GM12892 (cell line): Measurements from ENCODE around the gene TNFRSF19. TPM values are rescaled to one million over a fixed set of nuclear protein-coding genes. Genes with fewer than 3 reads are reported as not detected.
"Not testable (repeated sequence)": the region's sequence is repeated elsewhere in the genome, so short reads cannot be mapped to it uniquely, and the experiment has no call there.

ENCODE experiments used
- DNase-seq: peaks from one replicate; pipeline ENCODE4 v3.0.0; 2011; ENCODE audit not compliant: insufficient read length
- FAIRE-seq: peaks from 2 replicates; lab custom pipeline; 2011; peaks lifted over from hg19 to GRCh38; lab: Jason Lieb, UNC
- POLR2A ChIP-seq: IDR thresholded peaks from 2 replicates; pipeline ENCODE4 v1.6.1; 2011; ENCODE audit warnings: low read depth, low read length, control low read depth
- POLR2AphosphoS5 ChIP-seq: IDR thresholded peaks from 2 replicates; pipeline ENCODE4 v1.6.1; 2011; ENCODE audit warnings: low read depth, low read length, control low read depth
- TAF1 ChIP-seq: IDR thresholded peaks from 2 replicates; pipeline ENCODE4 v1.6.1; 2011; ENCODE audit warnings: low read depth, mild to moderate bottlenecking, control low read depth, low read length, borderline replicate concordance
- polyA plus RNA-seq: library from polyadenylated mRNA; unstranded; fragments of >200 nt; gene quantifications from one replicate; pipeline ENCODE4 v1.2.1, GENCODE V29; 2012; ENCODE audit warnings: missing spikeins, inconsistent platforms; ENCODE audit not compliant: missing spikeins

TNFRSF19 gene, protein sequence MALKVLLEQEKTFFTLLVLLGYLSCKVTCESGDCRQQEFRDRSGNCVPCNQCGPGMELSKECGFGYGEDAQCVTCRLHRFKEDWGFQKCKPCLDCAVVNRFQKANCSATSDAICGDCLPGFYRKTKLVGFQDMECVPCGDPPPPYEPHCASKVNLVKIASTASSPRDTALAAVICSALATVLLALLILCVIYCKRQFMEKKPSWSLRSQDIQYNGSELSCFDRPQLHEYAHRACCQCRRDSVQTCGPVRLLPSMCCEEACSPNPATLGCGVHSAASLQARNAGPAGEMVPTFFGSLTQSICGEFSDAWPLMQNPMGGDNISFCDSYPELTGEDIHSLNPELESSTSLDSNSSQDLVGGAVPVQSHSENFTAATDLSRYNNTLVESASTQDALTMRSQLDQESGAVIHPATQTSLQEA
- polyA plus RNA-seq = 12.6 TPM

DNA sequence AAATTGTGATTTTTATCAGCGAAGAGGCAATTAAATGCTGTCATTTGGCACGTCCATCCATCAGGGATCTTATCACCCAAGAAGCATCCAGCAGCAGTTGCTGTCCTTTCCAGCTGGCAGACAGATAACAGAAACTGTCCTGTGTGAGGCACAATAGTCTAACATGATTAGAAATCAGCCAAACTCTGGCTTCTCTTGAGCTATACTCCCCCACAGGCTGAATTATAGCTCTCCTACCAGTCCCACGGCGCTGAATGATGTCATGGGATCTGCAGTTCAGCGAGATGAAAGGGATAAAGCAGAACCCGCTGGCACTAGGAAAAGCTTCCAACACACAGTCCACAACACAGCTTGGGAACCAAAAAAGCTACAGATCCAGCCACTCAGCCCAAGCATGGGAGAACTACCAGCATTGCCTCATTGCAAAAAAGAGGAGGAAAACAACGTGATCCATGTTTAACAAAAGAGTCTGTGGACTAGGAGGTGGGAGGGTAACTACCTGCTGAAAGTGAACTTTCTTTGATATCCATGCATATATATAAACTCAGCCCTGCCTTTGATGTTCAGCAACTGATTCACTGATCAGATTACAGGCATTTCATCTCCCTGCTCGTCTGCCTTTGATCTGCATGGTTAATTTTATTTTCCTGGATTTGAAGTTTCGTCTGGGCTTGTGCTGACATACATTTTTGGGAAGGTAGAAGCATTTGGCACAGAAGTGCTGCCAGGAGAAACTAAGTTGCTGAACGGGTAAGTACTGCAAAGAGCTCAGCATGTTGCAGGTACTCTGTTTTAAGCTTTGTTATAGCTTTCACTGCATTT lies at the start of gene TNFRSF19:
TNFRSF19 (plus strand) TSS at position 314 of the 822 bp plus-strand sequence. CDS start 19,772 bp downstream, outside the sequence.
- DNase-seq (no peak), FAIRE-seq (peak; percentile 78)
- TF ChIP-seq TAF1 (no peak), POLR2A (no peak), POLR2AphosphoS5 (no peak)

DNA sequence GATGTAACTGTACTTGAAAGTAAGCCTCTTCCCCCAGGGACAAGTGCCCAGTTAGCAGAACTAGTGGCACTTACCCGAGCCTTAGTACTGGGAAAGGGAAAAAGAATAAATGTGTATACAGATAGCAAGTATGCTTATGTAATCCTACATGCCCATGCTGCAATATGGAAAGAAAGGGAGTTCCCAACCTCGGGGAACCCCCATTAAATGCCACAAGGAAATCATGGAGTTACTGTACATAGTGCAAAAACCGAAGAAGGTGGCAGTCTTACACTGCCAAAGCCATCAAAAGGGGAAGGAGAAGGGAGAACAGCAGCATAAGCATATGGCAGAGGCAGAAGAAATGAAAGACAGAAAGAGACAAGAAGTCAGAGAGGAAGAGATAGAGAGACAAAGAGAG lies 40.3 kb upstream of the TNFRSF19 start:
- FAIRE-seq, DNase-seq: not testable (repeated sequence)

DNA sequence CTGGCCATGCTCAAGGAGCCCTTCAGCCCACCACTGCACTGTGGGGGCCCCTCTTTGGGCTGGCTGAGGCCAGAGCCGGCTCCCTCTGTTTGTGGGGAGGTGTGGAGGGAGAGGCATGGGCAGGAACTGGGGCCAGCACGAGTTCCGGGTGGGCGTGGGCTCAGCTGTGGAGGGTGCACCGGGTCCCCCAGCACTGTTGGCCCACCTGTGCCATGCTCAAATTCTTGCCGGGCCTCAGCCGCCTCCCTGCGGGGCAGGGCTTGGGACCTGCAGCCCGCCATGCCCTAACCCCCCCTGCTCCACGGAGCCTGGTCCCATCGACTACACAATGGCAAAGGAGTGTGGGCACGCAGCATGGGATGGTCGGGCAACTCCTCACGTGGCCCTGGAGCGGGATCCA lies 38.8 kb upstream of the TNFRSF19 start:
- TF ChIP-seq TAF1 (no peak), POLR2AphosphoS5 (no peak), POLR2A (no peak)
- DNase-seq (no peak), FAIRE-seq (no peak)

DNA sequence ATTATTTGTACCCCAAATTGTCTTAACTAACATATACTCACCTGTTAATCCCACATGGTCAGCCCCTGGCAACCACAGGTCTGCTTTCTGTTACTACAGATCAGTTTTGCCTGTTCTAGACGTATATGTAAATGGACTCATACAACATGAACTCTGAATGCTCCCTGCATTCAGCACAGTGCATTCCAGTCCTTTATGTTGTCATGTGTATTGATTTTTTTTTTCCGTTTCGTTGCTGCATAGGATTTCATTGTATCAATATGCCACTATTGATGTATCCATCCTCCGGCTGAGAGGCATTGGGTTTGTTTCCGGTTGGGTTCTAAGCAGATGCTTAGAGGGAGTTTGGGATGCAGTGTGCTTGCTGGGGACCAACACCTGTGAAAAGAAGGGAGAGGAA lies 36.1 kb upstream of the TNFRSF19 start:
- TF ChIP-seq TAF1 (no peak), POLR2A (no peak), POLR2AphosphoS5 (no peak)
- FAIRE-seq = no peak
- DNase-seq = no peak

DNA sequence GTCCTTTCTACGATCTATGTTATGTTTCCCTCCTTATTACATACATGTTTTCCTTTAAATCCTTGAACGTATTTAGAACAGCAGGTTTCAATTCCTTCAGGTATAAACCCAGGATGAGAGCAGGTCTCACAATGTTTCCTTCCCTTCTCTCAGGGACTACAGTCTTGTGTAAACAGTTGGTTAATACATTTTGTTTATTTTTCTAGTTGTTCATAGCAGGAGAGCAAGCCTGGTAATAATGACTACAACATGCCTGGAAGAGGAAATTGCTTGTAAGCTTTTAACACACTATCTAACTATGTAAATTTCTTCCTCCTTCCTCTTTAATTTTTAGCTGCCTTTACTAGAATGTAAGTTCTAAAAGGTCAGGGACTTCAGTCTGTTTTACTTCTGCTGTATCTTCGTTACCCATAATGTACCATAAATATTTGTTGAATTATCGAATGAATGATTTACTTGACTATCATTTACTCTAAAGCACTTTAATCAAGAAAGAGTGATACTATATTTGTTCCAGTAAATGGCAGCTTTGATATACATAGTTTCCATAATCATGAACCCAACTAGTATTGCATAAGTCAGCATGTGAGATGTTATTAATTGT lies 28.9 kb upstream of the TNFRSF19 start:
- FAIRE-seq = no peak
- DNase-seq = no peak
- TF ChIP-seq POLR2A (no peak), TAF1 (no peak), POLR2AphosphoS5 (no peak)

DNA sequence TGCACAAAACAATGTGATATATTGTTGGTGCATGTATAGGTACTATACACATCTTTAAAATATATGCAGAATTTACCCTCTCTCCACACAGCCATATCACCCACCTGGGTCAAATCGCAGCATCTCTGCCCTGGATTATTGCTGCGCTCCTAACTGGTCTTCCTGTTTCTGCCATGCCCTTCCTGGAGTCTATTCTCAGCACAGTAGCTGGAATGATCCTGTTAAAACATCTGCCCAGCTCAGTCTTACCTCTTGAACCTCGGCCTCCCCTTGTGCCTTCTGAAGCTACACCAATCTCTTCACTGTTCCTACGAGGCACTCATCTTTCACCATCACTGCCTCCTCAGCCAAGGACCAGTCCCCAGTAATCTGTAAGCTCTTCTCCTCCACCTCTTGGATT lies 25.5 kb upstream of the TNFRSF19 start:
- DNase-seq = no peak
- TF ChIP-seq TAF1 (no peak), POLR2A (no peak), POLR2AphosphoS5 (no peak)
- FAIRE-seq = no peak

DNA sequence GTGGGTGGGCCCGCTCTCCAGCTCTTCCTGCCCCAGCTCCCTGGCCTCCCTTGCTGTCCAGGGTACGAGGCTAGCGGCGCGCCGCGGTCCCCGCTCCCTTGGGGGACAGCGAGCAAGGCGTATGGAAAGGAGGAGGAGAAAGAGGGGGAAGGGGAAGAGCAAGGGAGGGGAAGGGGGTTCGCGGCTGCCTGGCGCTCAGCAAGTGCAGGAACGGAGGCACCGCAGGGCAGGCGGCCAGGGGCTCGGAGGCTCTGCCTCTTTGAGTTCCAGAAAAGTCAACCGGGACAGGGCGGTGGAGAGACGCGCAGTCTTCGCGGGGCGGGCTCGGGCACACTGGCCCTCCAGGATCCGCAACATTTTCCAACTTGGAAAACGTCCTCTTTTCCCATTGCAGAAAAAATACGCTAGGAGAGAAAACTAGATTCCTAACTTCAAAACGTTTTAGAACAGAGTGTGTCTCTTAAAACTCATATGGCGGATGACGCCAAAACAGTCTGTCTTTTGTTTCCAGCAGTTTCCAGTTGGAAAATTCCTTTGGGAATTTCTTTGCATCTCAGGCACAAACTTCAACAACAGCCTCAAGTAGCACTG lies 23.1 kb upstream of the TNFRSF19 start:
- FAIRE-seq (no peak), DNase-seq (no peak)
- TF ChIP-seq POLR2AphosphoS5 (no peak), POLR2A (no peak), TAF1 (no peak)

DNA sequence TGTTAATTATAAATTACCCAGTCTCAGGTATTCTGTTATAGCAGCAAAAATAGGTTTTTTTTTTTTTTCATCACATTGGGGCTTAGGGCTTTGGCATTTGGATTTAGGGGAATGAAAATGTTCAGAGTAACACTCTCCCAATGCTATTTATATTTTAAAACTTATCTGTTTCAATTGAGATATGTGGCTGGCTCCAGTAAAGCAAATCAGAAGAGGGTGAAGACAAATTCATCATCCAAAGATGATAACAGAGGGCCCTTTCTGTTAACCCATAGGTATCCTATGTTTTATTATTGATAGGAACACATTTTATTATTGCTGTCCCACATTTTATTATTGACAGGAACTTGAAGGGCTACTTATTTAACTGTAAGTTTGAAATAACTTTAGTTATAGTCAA lies 20.5 kb upstream of the TNFRSF19 start:
- no peak for DNase-seq
- FAIRE-seq = no peak
- TF ChIP-seq POLR2AphosphoS5 (no peak), TAF1 (no peak)

DNA sequence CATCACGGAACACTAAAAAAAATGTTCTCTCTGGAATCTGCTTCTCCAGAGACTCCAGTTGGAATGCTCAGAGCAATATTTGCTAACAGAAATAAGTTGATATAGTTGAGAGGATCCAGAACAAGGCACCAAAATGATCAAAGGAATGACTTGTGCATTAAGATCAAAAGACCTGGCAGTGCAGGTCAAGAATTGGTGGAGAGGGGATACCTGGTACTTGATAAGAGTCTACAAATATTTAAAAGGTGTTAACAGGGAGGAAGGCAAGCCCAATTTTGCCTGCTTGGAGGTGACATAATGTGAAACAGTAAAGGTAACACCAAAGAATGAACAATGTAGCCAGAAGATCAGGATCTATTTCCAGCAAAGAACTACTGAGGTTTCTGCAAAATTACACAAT lies 20.0 kb upstream of the TNFRSF19 start:
- FAIRE-seq (no peak), DNase-seq (no peak)
- no peak for TF ChIP-seq TAF1
- no peak for TF ChIP-seq POLR2AphosphoS5
- TF ChIP-seq POLR2A = no peak

DNA sequence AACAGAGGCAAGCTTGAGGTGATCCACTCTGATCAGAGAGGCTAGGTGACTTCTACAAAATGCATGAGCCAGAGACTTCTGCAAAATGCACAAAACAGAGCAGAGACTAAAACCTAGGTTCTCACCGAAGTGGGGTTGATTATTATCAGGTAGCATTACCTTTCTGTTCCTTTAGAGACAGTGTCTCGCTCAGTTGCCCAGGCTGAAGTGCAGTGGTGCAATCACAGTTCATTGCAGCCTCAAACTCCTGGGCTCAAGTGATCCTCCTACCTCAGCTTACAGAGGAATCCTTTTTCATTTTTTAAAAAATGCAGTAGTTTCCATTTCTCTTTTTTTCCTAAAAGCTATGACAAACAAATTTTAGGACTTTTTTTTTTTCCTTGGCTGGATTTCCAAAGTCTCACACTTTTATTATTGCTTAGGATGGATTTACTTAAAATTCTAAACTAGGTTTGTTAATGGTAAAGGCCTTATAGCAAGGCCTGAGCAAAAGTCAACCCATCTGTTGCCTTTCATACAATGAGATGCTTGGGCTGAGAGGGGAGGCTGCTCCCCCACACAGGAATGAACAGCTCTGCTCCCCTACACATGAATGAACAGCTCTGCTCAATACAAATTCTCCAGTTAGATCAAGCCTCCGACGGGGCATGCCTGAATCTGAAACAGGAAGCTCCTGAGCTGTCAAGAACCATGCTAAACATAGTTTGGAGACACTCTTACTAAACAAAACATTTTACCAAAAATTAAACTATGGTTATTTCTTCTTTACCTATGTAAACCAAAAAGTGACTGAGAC lies 18.8 kb upstream of the TNFRSF19 start:
- DNase-seq (no peak), FAIRE-seq (peak; percentile 87)
- TF ChIP-seq POLR2A (no peak), TAF1 (no peak), POLR2AphosphoS5 (no peak)
